Stimulated activated CD8-positive, alpha-beta memory T cell treated with anti-CD3 and anti-CD28 coated beads, Interleukin-15, amount 100 ng/mL, for 24 hours (primary cell): ENCODE results near the gene ZFYVE9.
A peak's percentile ranks its signal among the peaks of the same experiment; 100 is the strongest.
"Not testable (repeated sequence)": the region's sequence is repeated elsewhere in the genome, so short reads cannot be mapped to it uniquely, and the experiment has no call there.

Source experiments
- DNase-seq: peaks from one replicate; pipeline ENCODE4 v3.0.0-alpha.2; 2020; ENCODE audit warnings: low read depth

Gene ZFYVE9, protein sequence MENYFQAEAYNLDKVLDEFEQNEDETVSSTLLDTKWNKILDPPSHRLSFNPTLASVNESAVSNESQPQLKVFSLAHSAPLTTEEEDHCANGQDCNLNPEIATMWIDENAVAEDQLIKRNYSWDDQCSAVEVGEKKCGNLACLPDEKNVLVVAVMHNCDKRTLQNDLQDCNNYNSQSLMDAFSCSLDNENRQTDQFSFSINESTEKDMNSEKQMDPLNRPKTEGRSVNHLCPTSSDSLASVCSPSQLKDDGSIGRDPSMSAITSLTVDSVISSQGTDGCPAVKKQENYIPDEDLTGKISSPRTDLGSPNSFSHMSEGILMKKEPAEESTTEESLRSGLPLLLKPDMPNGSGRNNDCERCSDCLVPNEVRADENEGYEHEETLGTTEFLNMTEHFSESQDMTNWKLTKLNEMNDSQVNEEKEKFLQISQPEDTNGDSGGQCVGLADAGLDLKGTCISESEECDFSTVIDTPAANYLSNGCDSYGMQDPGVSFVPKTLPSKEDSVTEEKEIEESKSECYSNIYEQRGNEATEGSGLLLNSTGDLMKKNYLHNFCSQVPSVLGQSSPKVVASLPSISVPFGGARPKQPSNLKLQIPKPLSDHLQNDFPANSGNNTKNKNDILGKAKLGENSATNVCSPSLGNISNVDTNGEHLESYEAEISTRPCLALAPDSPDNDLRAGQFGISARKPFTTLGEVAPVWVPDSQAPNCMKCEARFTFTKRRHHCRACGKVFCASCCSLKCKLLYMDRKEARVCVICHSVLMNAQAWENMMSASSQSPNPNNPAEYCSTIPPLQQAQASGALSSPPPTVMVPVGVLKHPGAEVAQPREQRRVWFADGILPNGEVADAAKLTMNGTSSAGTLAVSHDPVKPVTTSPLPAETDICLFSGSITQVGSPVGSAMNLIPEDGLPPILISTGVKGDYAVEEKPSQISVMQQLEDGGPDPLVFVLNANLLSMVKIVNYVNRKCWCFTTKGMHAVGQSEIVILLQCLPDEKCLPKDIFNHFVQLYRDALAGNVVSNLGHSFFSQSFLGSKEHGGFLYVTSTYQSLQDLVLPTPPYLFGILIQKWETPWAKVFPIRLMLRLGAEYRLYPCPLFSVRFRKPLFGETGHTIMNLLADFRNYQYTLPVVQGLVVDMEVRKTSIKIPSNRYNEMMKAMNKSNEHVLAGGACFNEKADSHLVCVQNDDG (N-terminal part only)

DNA sequence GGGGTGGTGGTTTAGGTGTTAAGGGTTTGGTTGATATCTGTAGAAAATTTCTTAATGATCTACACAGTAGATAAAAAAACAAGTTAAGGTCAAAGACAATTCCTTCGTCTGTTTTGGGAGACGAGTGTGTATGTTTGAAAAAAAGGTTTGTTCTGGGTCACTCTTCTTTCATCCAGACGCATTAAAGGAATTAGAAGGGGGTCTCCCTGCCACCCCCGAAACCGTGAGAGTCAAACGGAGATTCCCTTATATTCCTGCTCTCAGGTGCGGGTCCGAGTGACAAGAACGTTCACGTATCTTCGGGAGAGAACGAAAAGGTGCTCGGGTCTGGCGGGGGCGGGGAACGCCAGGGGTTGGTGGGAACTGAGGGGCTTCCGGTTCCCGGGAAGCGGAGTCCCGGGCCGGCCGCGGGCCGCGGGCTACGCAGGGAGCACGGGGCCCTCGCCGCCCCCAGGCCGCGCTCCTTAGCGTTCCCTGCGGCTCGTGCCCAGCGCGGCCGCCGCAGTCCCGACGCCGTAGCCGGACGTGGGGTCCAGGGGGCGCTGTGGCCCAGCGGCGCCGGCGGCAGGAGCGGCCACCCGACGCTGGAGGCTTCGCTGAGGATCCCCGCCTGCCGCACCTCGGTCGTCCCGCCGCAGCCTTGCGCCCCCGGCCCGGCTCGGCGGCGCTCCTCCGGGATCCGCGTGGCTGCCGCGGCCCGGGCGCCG lies at the start of gene ZFYVE9:
Gene ZFYVE9 (plus strand): TSS at position 577 of the 707 bp plus-strand sequence. CDS start 91,118 bp downstream, outside the sequence.
- peak; percentile 43 for DNase-seq

GRCh38 chr1:52094300-52094699 lies 47.6 kb upstream of the ZFYVE9 start:
- not testable (repeated sequence) for DNase-seq

DNA sequence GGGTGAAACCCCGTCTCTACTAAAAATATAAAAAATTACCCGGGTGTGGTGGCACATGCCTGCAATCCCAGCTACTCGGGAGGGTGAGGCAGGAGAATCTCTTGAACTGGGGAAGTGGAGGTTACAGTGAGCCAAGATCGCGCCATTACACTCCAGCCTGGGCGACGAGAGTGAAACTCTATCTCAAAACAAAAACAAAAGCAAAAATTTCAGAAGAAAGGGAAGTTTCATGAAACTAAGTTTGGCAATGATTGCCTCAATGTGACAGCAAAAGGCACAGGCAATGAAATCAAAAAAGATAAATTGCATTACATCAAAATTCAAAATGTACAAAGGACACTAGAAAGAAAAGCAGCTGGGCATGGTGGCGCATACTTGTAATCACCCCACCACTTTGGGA lies 45.7 kb upstream of the ZFYVE9 start:
- DNase-seq, result no peak

- DNase-seq, result no peak
These were observed 43.6 kb upstream of the ZFYVE9 start for GRCh38 chr1:52098139-52098871.

- DNase-seq, result no peak
These were observed 39.4 kb upstream of the ZFYVE9 start for GRCh38 chr1:52102336-52103013.

DNA sequence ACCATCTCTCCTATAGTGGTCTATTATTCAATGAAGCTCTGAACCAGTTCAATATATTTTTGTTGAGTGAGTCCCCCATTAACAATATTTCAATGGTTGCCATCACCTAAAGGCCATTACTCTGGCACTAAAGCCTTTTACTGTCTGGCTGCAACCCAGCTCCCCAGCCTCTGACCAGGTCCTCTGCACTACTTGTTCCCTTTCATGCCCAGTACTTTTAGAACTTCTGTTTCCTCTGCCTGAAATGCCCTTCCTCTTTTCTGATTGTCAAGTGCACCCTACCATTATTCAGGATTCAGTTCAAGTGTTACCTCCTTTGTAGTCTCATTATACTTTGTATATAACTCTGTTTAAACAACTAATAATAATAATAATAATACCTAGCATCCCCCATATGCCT lies 30.4 kb upstream of the ZFYVE9 start:
- DNase-seq, result no peak

DNA sequence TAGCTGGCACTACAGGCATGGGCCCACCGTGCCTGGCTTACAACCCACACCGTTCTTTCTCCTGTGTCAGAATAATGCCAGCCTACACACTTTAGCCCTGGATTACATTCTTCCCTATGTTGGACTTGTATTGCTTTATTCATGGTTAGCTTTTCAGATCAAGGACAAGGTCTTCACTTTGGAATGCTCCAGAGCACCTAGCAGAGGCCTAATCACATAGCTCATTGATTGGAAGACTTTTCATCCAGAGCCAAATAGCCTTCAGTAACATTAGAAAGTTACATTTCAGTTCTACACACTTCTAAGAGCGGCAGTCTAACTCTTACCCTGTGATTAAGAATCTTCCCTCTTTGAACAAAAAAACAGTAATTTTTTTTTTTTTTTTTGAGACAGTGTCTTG lies 29.4 kb upstream of the ZFYVE9 start:
- DNase-seq, result no peak

DNA sequence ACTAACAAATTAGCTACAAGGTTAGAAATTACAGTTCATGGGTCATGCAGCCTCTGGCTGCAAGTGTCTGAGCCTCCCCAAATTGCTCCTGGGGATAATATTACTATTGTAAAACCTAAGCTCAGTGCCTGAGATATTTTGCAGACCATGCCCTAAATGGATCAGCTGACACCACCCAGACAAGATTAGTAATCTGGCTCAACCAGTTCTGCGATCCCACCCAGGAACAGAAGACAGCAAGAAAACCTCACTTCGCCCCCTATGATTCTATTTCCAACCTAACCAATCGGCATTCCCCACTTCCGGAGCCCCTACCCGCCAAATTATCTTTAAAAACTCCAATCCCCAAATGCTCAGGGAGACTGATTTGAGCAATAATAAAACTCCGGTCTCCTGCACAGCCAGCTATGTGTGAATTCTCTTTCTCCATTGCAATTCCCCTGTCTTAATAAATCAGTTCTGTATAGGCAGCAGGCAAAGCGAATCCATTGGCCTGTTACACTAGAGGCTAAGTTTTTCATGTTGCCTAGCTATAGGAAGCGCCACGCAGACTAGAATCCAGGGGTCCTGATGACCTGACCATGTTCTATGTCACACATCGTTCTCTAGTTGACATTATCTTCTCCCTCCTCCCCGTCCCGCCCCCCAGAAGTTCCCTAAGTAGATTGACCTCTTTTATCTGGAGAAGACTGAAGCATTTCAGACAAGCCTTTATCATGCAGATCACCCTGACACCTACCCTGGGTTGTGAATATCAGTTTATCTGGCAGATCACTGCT lies 22.4 kb upstream of the ZFYVE9 start:
- no peak for DNase-seq

- no peak for DNase-seq
These were observed 19.5 kb upstream of the ZFYVE9 start for GRCh38 chr1:52122384-52122783.

DNA sequence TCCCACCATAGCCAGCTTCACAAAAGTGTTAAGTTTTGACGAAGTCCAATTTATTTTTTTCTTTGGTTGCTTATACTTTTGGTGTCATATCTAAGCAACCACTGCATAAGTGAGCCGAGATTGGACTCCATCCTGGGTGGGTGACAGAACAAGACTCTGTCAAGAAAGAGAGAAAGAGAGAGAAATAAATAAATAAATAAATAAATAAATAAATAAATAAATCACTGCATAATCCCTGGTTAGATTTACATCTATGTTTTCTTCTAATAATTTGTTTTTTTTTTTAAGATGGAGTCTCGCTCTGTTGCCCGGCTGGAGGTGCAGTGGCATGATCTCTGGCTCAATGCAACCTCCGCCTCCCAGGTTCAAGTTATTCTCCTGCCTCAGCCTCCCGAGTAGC lies 18.3 kb upstream of the ZFYVE9 start:
- DNase-seq, result no peak

DNA sequence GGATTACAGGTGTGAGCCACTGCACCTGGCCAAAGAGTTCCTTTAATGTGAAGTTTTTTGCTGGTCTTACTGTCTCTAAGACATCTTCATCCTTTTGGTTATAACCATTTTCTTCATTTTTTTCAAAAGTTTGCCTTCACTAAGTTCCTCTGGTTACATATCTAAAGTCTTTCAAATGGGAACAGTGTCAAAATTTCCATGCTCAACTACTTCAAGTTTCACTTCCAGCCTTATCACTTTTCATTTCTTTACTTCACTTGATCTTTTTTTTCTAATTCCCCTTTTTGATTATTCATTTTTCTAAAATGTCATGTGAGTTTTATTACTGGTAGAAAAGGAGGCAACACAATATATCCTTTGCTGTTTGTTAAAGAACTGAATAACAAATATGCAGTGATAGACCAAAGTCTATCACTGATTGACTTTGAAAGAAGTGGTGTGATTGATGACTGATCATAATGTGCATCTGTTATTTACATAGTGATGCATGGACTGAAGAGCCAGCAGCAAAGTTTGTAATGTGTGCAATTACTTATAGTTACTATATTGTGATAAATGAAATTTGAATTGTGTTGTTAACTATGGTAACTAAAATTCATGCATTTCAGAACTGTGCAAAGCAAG lies 16.0 kb upstream of the ZFYVE9 start:
- no peak for DNase-seq

GRCh38 chr1:52127181-52128180 lies 14.4 kb upstream of the ZFYVE9 start:
- no peak for DNase-seq

DNA sequence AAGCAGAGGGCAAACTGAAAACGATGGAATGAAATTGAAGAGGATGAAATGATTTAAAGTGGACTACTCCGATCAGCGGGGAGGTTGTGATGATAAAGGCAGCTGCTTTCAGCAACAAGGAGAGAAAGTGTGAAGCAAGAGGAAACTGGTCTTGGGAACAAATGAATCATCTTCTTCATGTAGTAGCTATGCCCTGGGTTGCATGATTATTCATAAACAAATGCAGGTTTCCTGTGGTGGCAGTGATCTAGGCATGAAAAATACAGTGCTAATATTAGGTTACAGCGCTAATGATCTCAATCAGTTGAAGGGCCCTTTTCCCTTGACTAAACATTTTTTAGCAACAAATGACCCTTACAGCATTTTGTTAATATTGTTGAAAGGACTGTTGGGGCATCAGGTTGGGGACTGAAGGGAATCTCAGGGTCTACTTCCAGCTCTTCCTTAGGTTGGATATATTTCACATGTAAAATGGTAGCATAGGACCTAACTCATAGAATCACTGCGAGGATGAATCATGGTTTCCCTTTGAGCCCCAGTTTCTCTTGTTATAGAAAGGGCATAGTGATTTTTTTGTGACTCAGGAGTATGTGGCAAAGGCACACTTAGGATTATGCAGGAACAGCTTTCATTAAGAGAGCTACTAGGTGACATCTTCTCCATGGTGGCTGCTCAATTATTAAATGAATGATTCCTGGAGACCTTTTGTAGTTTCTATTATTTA lies 1.9 kb upstream of the ZFYVE9 start:
- DNase-seq, result no peak

- no peak for DNase-seq
These were observed 1.0 kb upstream of the ZFYVE9 start for GRCh38 chr1:52140633-52141512.

GRCh38 chr1:52142220-52143183 lies 613 bp downstream of the ZFYVE9 start:
- DNase-seq, result peak; percentile 8
